PFSK-1 (cell line): ENCODE results near the gene RPS18.

ENCODE experiments used
- POLR2AphosphoS5 ChIP-seq: IDR thresholded peaks from 2 replicates; pipeline ENCODE4 v1.6.1; 2012; ENCODE audit warnings: low read depth, mild to moderate bottlenecking, control low read depth, low read length, moderate library complexity
- SIN3A ChIP-seq: IDR thresholded peaks from 2 replicates; pipeline ENCODE4 v1.6.1; 2012; ENCODE audit warnings: mild to moderate bottlenecking, low read length, moderate library complexity, borderline replicate concordance; ENCODE audit not compliant: insufficient read depth
- TAF1 ChIP-seq: IDR thresholded peaks from 2 replicates; pipeline ENCODE4 v1.6.1; 2012; ENCODE audit warnings: low read length, control low read depth, borderline replicate concordance; ENCODE audit not compliant: insufficient read depth

- TF ChIP-seq POLR2AphosphoS5 (no peak), SIN3A (no peak), TAF1 (no peak)
These were observed 32.3 kb downstream of the RPS18 start for GRCh38 chr6:33304216-33304615.
